ENCODE data around the gene PCGF1.

PCGF1 gene

DNA sequence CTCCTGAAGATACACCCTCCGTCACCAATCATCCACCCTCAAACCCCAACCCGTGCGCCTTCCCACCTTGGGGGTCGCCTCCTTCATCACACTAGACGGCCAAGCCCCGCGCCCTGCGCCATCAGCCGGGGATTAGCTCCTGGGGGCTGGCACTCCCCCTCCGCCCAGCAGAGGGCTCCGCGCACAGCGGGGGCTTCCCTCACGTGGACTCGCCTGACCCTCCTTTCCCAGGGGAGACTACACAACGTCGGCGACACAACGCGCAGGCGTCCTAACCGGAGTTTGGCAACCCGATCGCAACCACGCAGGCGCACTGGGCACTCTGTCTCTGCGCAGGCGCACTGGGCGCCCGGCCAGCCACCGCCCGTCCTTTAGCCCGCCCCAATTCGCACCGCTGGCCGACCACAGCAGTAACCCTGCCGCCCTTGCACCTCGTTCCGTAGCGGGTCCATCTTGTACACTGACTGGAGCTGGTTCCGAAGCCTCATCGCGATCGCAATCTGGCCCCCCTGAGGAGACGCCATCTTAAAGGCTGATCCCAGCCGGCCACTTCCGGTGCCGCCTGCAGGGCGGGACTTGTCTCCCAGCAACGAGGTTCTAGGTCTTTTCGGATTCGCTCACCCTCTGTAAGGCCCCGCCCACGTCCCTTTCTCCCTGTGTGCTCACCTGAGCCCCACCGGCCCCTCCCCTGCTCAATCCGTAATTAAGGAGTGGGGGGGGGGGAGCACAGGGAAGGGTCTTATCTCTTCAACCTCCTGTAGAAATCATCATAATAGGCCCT, at the start of gene PCGF1:
Gene PCGF1 (minus strand): TSS at position 551 of the 781 bp plus-strand sequence. CDS start 27 bp downstream, at position 524.
- peak; percentile 99 for DNase-seq

DNA sequence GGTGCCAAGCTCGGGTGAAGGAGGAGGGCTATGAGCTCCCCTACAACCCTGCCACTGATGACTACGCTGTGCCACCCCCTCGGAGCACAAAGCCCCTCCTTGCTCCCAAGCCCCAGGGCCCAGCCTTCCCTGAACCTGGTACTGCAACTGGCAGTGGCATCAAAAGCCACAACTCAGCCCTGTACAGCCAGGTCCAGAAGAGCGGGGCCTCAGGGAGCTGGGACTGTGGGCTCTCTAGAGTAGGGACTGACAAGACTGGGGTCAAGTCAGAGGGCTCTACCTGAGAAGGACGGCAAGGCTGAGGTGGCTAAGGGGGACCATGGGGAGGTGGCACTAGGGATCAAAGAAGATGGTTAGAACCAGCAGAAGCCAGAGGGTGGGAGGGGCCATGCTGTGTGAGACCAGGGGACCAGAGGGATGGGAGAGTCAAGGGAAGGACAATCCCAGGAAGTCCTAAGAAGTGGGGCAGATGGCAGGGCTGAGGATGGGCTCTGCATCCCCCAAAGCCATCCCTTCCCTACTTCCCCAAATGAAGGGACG, 49.4 kb upstream of the PCGF1 start:
- DNase-seq = no peak

DNA sequence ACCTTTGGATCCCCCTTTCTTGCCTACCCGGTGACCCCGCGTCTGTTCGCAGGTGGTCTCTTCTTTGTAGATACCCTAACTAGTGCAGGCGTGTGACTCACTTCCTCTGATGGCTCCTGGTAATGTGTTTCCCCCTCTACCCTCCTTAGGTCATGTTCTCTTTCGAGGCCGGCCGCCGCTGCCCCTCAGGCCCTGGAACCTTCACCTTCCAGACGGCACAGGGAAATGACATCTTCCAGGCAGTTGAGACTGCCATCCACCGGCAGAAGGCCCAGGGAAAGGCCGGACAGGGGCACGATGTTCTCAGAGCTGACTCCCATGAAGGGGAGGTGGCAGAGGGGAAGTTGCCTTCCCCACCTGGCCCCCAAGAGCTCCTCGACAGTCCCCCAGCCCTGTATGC, 48.7 kb upstream of the PCGF1 start:
- no peak for DNase-seq

DNA sequence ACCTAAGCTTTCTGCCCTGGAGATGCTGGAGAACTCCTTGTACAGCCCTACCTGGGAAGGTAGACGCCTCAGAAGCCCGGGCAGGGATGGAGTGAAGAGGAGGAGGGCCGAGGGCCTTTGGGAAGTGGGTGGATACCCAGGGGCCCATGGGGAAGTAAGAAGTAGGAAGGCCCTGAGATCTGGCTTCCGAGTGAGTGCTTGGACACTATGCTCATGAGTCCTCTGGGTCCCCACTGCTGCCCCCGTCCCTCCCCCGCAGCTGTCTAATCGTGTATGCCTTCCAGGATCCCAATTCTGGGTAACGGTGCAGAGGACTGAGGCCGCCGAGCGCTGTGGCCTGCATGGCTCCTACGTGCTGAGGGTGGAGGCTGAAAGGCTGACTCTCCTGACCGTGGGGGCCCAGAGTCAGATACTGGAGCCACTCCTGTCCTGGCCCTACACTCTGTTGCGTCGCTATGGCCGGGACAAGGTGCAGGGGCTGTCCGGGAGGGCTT, 48.2 kb upstream of the PCGF1 start:
- no peak for DNase-seq

DNA sequence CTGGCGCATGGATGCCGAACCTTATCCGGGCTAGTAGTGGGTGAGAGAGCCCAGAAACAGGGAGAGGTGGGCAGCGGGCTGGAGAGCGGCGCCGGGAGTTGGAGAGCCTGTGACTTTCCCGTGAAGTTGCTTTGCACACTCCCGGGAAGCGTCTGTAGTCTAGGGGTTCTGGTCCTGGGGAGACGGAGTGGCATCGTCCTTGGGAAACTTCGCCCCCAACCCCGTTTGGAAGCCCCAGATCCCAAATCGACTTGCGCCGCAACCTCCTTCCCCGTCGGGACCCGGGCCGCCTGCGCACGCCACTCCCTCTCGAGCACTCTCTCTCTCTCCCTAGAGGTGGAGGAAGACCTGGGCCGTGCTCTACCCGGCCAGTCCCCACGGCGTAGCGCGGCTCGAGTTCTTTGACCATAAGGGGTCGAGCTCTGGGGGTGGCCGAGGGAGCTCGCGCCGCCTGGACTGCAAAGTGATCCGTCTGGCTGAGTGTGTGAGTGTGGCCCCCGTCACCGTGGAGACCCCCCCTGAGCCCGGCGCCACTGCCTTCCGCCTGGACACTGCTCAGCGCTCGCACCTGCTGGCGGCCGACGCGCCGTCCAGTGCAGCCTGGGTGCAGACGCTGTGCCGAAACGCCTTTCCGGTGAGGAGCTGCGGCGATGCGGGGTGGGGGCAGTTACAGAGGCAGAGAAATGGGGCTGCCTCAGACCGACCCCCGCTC, 47.5 kb upstream of the PCGF1 start:
- DNase-seq = peak; percentile 85

DNA sequence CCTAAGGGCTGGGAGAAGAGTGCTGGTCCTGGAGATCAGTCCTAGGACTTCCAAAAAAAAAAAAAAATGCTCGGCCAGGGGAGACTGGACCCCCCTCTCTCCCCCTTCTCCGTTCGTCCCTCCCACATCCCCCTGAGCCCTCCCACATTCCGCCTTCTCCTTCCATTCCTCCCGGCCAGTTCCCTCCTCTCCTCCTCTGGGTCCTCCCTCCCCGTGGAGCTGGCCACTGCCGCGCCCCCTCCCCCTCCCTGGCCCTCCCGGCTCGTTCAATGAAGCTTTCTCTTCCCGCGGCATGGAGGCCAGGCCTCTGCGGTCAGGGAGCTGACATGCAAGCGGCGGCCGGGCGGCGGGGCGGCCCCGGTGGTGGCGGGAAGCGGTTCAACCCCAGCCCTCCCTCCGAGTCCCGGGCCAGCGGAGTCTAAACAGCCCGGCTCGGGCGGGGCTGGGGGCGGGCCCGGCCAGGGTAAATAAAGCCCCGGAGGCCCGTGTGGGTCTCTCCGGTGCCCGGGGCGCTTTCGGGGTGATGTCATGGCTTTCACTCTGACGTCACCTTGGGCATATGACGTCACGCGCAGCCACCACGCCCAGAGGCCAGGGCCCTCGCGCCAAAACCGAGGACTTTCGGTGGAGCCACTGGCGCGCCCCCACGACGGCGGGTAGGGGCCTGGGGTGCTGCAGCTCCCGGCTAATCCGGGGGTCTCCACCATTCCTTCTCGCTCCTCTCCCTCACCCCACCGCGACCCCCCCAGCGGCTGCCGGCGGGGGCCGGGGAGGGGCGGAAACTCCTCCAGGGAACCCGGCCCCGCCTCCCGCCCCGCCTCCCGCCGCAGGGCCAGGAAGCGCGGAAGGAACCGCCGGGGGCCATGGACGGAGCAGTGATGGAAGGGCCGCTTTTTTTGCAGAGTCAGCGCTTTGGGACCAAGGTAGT, 46.7 kb upstream of the PCGF1 start, which contains the start of the genes DOK1 and LOXL3:
Gene DOK1 (plus strand): TSS at position 829 of the 928 bp plus-strand sequence. CDS start 35 bp downstream, at position 864.
Gene LOXL3 (minus strand): TSS at position 51 of the 928 bp plus-strand sequence. CDS start 1,308 bp downstream, outside the sequence.
- peak; percentile 91 for DNase-seq

DNA sequence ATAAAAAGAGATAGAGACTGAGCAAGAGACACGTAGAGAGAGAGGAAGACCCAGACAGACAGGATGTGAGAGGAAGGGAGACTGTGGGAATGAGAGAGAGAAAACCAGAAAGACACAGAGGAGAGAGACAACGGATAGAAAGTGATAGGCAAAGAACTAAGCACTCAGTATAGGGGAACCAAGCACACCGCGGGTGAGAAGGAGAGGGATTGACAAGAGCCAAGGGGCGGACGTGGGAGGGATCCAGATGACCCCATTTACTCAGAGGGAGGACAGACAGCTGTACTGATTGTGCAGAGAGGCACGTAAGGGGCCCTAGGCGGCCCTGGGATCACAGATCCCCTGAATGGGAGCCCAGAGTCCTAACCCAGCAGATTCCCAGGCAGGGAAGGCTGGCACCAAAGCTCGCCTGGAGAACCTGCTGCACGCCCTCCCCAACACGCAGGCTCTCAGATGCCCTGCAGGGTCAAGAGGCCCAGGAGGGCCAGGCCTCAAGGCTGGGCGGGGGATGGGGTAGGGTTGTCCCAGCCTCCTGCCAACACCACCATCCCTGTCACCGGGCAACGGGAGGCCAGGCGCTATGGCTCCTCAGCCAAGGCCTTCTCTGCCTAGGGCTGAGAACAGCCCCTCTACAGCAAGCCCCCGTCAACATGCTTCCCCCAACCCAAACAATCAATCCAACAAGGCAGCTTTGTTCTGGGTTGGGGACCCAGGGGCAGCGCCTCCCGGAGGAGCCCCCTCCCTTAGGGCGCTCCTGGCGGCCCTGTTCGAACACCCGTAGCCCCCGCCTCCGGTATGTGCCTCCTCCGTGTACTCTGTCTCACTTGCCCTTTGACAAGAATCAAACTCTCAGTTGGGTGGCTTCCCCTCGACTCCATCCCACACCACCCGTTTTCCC, 45.7 kb upstream of the PCGF1 start:
- peak; percentile 65 for DNase-seq

DNA sequence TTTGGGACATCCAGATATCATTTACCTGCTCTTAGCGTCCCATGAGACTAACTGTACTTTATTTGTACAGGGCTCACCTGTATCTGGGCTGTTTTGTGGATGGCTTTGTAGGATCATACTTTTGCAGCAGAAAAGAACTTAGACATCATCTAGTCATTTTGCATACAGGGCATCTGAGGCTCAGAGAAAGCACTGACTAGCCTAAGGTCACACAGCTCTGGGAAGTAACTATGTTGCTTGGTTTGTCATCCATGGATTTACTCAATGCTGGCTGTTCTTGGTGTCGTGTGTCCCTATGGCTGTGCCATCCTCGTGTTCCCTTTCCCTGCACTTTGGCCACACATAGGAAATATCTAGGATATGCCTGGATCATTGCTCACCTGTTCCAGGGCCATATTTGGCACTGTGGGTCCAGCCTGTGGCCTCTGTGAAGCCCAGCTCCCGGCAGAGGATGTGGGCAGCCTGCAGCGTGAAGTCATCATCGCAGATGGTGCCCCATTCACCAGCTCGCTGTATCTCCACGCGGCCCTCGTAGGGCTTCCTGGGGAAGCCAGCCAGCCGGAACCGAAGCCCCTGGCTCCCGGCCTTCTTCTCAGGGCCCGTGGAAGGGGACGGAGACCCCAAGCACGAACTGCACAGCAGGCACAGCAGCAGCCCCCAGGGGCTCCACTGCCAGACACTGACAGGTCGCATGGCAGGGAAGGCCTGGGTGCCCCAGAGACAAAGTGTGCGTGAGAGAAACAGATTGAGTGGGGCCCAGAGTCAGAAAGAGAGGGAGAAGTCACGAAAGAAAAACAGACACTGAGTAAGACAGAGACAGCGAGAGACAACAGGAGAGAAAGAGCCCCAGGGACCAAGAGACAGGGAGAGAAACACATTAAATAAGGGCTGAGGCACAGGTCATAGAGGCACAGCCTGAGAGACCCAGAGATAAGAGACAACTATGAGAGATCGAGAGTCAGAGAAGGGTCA, 44.7 kb upstream of the PCGF1 start:
- DNase-seq = no peak

DNA sequence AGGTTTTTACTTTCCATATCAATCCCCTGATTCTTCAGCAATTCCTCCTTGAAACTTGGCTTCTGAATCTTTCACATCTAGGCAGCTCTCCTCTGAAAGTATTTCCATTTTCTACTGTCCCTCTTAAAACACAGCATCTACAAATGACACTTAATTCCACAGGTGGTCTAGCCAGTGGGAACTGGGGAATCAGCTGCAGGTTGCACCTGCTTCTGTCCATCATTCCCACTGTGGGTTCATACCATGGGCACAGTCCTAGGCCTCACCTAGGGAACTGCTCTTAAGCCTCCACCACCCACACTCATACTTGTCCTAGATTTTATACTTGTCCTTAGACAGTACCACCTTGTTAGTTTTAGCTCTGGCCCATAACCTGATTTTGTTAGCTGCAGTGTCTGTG, 44.0 kb upstream of the PCGF1 start:
- no peak for DNase-seq

DNA sequence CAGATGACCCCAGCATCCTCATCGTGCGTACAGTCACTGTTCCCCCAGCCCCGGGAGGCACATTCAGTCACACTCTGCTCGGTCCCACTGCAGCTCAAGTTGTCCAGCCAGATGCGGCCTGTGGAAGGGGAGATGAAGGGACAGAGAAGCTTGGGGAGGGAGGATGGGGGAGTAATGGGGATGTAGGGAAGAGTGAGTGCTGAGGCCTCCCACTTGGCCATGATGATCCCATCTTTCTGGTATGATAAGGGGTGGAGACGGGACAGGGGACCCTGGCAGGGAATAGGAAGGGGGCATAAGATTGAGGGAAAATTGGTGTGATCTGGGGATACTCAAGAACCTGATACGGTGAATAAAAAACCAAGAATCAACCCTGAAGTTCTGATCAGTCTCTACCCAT, 42.7 kb upstream of the PCGF1 start:
- DNase-seq = no peak

DNA sequence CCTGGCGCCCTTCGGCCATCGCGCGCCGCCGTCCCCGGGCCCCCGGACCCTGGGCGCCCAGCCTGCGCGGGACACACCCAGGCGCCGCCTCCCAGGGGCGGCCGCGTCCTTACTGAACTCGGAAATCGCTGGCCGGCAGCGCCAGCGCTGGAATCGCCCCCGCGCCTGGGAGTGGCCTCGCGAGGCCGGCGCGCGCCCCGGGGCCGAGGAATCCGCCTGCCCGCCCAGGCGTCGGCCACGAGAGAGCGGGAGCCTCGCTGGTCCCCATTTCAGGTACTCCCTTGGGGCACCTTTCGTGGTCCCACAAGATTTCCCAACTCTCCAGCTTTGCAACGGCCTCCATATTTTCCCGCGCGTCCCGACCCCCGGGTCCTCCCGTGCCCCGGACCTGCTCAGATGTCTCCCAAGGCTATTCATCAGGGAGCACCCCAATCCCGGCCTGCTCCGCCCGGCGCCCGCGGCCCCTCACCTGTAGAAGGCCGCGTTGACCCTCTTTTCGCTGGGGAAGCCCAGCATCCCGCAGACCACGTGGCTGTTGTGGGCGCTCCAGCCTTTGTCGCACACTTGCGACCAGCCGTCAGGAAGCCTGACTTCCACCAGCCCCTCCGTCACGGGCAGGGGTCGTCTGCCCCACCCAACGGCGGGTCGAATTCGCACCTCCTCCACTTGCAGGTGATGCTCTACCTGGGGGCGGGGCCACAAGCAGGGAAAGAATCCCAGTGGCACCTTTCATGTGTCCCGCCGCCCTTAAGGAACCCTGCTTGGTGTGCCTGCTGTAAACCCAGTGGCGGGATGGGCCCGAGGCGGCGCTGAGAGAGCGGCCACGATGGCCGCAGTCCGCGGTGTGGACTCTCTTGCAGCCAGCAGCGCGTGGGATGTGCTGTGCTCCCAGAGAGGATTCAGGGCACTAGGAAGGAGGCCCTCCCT, 41.7 kb upstream of the PCGF1 start:
- DNase-seq = peak; percentile 83

DNA sequence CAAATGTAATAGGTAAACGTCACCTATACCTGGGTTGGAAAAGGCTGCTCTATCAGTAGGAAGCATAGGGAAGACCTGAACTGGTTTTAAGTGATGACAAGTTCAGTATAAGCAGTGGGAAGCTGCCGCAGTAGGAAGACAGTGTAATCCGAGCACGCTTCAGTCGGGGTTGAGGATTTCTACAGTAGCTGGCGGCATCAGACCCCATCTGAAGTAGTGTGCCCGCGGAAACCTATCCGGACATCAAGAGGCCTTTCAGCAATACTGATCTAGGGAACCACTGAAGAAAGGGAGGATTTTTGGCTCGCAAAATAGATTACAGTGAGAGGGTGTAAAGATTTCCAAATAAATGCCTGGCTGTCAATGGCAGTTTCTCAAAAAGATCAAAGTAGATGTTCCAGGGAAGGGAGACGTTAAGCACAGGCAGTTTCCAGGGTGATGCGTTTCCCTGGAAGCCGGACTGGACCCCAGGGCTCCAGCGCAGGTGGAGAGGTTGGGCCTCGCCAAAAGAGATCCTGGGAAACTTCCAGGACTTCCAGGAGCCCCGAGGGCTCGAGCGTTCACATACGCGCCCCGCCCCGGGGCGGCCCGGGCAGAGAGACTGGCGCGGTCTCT, 40.9 kb upstream of the PCGF1 start:
- peak; percentile 57 for DNase-seq

DNA sequence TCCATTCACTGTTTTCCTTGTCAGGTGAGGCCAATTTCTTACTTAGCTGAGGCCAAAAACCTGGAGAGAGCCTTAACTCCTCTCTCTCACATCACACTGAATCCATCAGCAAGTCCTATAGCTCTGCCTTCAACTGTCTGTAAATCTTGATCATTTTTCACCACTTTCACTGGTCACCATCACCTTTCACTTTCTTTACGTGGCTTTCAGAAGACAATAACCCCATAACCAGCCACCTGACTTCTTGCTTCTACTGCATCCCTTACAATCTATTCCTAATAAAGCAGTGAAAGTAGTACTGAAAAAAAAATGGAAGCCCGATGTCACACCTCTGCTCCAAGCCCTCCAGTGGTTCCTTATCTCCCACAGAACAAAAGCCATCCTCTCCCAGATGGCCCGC, 38.5 kb upstream of the PCGF1 start:
- DNase-seq = no peak

DNA sequence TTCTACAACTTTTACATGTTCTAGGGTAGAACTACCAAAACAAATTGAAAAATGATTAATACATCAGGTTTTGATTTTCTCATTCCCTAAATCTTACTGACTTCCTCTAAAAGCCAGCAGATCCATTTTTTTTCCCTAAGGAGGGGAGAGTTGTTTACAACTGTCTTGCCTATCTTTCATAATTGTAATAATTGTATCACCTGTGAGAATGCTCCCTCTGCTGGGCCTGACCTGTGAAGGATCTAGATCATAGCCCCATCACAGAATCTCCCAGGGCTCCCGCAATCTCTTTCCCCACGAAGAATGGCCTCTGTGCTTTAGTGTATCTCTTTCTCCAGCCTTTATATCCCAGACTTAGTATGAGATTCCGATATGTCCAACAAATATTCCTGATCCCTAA, 37.1 kb upstream of the PCGF1 start:
- peak; percentile 64 for DNase-seq

DNA sequence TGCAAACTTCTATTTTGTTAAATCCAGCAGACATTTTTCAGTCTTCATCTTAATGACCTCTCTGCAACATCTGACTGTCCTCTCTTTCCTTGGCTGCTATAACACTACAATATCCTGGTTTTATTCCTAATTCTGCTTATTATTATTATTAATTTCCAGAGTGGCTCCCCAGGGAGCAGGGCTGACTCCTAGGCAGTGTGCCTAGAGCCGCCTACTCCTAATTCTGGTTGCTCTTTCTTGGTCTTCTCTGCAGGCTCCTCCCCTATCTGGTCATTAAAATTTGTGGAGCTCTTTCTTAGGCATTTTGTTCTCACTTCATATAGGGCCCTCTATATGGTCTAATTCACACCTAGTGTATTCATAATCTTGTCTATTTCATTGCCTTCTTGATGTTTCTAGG, 35.5 kb upstream of the PCGF1 start:
- DNase-seq = no peak

DNA sequence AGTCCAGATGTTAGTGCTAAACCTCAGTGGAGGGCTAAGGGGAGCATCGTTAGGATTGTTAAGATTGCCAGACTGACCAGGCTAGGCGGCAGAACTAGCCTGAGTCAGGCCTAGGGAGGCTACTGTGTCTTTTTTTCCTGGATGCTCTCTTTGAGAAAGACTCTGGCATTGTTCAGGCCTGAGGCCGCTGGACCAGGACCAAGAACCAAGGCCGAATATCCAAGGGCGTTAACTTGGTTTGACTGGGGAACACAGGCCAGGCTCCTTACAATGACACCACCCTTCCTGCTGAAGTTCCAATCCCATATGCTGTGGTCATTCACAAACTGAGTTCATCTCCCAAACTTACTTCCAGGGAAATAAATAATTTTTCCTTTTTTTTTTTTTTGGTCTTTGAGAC, 32.8 kb upstream of the PCGF1 start:
- no peak for DNase-seq

DNA sequence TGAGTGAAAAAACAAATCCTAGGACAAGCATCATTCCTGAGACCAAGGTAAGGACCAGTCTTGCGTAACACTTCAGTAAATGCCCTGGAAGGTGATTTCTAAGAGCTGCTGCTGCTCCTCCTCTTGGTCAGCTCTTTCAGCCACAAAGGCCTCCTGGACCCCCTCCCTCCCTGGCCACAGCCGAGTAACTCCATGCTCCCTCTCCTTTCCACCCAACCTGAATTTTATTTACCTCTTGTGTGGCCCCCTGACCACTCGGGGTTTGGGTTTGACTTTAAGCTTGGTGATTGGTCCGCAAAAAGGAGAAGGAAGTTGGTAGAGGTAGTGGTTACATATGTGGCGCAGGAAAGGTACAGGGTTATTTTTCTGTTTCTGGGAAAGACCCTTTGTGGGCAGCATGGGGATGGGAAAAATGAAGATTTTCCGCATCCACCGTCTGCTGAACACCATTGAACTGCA, 31.4 kb upstream of the PCGF1 start:
- no peak for DNase-seq

DNA sequence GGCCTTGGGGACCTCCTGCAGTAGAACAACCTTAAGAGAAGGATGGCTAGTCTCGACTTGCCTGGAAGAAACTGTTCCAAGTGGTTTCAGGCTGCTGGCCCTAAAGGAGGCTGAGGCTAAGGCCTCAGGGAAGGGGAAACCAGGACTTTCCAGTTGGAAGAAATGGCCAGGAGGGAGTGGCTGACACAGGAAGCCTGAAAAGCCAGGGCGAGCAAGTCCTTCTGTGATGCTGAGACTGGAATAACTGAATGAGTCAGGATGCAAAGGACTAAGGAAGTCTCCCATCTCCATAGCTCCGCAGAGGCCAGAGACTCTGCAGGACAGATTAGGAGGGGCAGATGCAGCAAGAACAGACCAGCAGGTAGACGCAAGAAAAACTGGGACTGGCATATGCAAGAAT, 29.6 kb upstream of the PCGF1 start:
- DNase-seq = no peak
